Panc1 (cell line): ENCODE results near the gene GUCY2D. TPM values are rescaled to one million over a fixed set of nuclear protein-coding genes. Genes with fewer than 3 reads are reported as not detected.

Experiments used
- ATAC-seq: fragments of 200-7000 bp; cut with Tn5 transposase; 2 replicates; pipeline ENCODE4 v1.9.1; 2020; ENCODE audit warnings: mild to moderate bottlenecking, moderate library complexity
- BruUV-seq: library from RNA; stranded (reverse); fragments of 400-500 nt; replicated peaks from 2 replicates; lab custom pipeline; 2021; lab: Mats Ljungman, UMichigan
- CTCF ChIA-PET: fragments of 300-600 bp; sonication (Branson Sonifier 250); formaldehyde crosslinking; loops from one replicate; lab custom pipeline; 2022; ENCODE audit warnings: antibody characterized with exemption; lab: Charles Lee
- POLR2A ChIA-PET: fragments of 300-600 bp; sonication (Branson Sonifier 250); formaldehyde crosslinking; loops from one replicate; lab custom pipeline; 2022; ENCODE audit warnings: antibody characterized with exemption; lab: Charles Lee
- DNase-seq: peaks from one replicate; pipeline ENCODE4 v3.0.0-alpha.2; 2010; ENCODE audit warnings: low read depth, low spot score
- H3K27ac ChIP-seq: 2 replicates; pipeline ENCODE4 v1.5.1; 2011; ENCODE audit warnings: mild to moderate bottlenecking, low read length, inconsistent platforms
- H3K27me3 ChIP-seq: fragments of 200-500 bp; sonication (Bioruptor generic); 2 replicates; pipeline ENCODE4 v1.6.0; 2014; ENCODE audit warnings: low read length, inconsistent platforms; ENCODE audit not compliant: control insufficient read depth, insufficient read depth
- H3K36me3 ChIP-seq: fragments of 200-500 bp; sonication (Bioruptor generic); 2 replicates; pipeline ENCODE4 v1.5.1; 2014; ENCODE audit warnings: inconsistent platforms, mild to moderate bottlenecking, low read length, moderate library complexity; ENCODE audit not compliant: control insufficient read depth, insufficient read depth
- H3K4me1 ChIP-seq: 2 replicates; pipeline ENCODE4 v1.5.1; 2011; ENCODE audit warnings: inconsistent platforms, mild to moderate bottlenecking, low read length, moderate library complexity; ENCODE audit not compliant: control insufficient read depth, insufficient read depth
- H3K4me3 ChIP-seq, 2 experiments: 2 replicates each; pipeline ENCODE4 v1.5.1; 2011 to 2012; ENCODE audit warnings: low read depth in 2 of 2, low read length in 2 of 2, mild to moderate bottlenecking in 2 of 2, inconsistent platforms in 1 of 2, moderate library complexity in 1 of 2
- H3K9me3 ChIP-seq: fragments of 200-500 bp; sonication (Bioruptor generic); 2 replicates; pipeline ENCODE4 v1.5.1; 2014; ENCODE audit warnings: low read depth, mild to moderate bottlenecking, inconsistent platforms, low read length, moderate library complexity; ENCODE audit not compliant: control insufficient read depth, insufficient read depth
- CTCF ChIP-seq: fragments of 450-650 bp; IDR thresholded peaks from 2 replicates; pipeline ENCODE4 v1.5.1; 2017; ENCODE audit warnings: mild to moderate bottlenecking
- POLR2AphosphoS5 ChIP-seq: IDR thresholded peaks from 2 replicates; pipeline ENCODE4 v1.6.1; 2012; ENCODE audit warnings: mild to moderate bottlenecking, low read depth, low read length, moderate library complexity
- REST ChIP-seq, 2 experiments: IDR thresholded peaks; 2 replicates each; pipeline ENCODE4 v1.6.1; 2011 to 2012; ENCODE audit warnings: low read depth in 2 of 2, control low read depth in 1 of 2, low read length in 1 of 2, mild to moderate bottlenecking in 1 of 2, moderate library complexity in 1 of 2; ENCODE audit not compliant: insufficient read depth in 1 of 2
- SIN3A ChIP-seq: IDR thresholded peaks from 2 replicates; pipeline ENCODE4 v1.6.1; 2012; ENCODE audit warnings: low read depth, mild to moderate bottlenecking, low read length, moderate library complexity, borderline replicate concordance; ENCODE audit not compliant: insufficient read depth
- TCF7L2 ChIP-seq: IDR thresholded peaks from 2 replicates; pipeline ENCODE4 v1.6.1; 2011; ENCODE audit warnings: mild to moderate bottlenecking, low read depth, low read length, inconsistent platforms
- in situ Hi-C: cut with HindIII; loops from 2 replicates; pipeline ENCODE4 v1.10.0; 2016; ENCODE audit warnings: low sequenced_read_pairs, low pct_unique_long_range_greater_than_20kb
- intact Hi-C: fragments of 100-400 bp; cut with micrococcal nuclease; formaldehyde crosslinking; loops from one replicate; pipeline ENCODE4 v1.10.0; 2022; ENCODE audit not compliant: unreplicated experiment
- total RNA-seq: library from RNA; stranded (reverse); gene quantifications from one replicate; pipeline ENCODE4 v1.2.1, GENCODE V29; 2021; ENCODE audit not compliant: unreplicated experiment

Gene GUCY2D
- total RNA-seq, 1 experiment from 2014 or later = not detected

GRCh38 chr17:7971651-7972050 is 30.8 kb upstream of the GUCY2D start:
- no peak overlapping the region for H3K27ac ChIP-seq
- H3K4me1 ChIP-seq = no peaks in the 10 kb centered on the region
- no peaks in the 10 kb centered on the region for H3K9me3 ChIP-seq
- no peaks in the 10 kb centered on the region for H3K27me3 ChIP-seq
- POLR2A ChIA-PET = no interaction called here
- CTCF ChIA-PET = interaction anchor here (0.9 kb wide), 1 partner anchor 18 kb away, joined by 3 read pairs; no protein-coding TSS in a partner anchor
- TF ChIP-seq CTCF (no peak), REST (IDR thresholded peaks at IDR 0.05; ENCODE audit: insufficient read depth in 1 of 2, low read depth in 2 of 2, low read length in 1 of 2) (no peak), SIN3A (no peak), POLR2AphosphoS5 (no peak), TCF7L2 (no peak)
- DNase-seq (no peak), ATAC-seq (no peak)
- H3K36me3 ChIP-seq = no peaks in the 10 kb centered on the region
- no peak overlapping the region for H3K4me3 ChIP-seq
- in situ Hi-C loops (no loop called here), intact Hi-C loops (no loop called here)
- BruUV-seq = no TSS peak

- in situ Hi-C loops (no loop called here), intact Hi-C loops (no loop called here)
- no peak for TF ChIP-seq POLR2AphosphoS5
- TF ChIP-seq TCF7L2 = no peak
- no peak for TF ChIP-seq REST (IDR thresholded peaks at IDR 0.05; ENCODE audit: insufficient read depth in 1 of 2, low read depth in 2 of 2, low read length in 1 of 2)
- TF ChIP-seq CTCF = no peak
- TF ChIP-seq SIN3A = no peak
- no peaks in the 10 kb centered on the region for H3K4me1 ChIP-seq
- no peak overlapping the region for H3K27ac ChIP-seq
- no TSS peak for BruUV-seq
- ChIA-PET POLR2A (no interaction called here), CTCF (interaction anchor here (0.7 to 0.9 kb wide), 3 partner anchors 18 to 151 kb away, joined by 3 to 4 read pairs (median 4); no protein-coding TSS in a partner anchor)
- DNase-seq (no peak), ATAC-seq (no peak)
- H3K36me3 ChIP-seq = no peaks in the 10 kb centered on the region
- no peaks in the 10 kb centered on the region for H3K27me3 ChIP-seq
- H3K9me3 ChIP-seq = no peaks in the 10 kb centered on the region
- no peak overlapping the region for H3K4me3 ChIP-seq
These were observed 30.2 kb upstream of the GUCY2D start for GRCh38 chr17:7972131-7972785.
